Measurements from ENCODE around the gene CTNND2.

DNA sequence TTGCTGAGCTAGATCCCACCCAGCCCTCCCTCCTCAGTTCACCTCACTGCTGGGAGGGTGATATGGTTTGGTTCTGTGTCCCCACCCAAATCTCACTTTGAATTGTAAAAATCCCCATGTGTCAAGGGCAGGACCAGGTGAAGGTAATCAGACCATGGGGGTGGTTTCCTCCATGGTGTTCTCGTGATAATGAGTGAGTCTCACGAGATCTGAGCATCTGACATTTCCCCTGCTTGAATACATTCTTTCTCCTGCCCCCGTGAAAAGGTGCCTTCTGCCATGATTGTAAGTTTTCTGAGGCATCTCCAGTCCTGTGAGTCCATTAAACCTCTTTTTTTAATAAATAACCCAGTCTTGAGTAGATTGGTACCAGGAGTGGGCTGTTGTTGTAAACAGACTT is 673.4 kb downstream of the CTNND2 start:
- TF ChIP-seq POLR2A (IDR thresholded peaks at IDR 0.05) = no peak
- TF ChIP-seq, protein P1, sequence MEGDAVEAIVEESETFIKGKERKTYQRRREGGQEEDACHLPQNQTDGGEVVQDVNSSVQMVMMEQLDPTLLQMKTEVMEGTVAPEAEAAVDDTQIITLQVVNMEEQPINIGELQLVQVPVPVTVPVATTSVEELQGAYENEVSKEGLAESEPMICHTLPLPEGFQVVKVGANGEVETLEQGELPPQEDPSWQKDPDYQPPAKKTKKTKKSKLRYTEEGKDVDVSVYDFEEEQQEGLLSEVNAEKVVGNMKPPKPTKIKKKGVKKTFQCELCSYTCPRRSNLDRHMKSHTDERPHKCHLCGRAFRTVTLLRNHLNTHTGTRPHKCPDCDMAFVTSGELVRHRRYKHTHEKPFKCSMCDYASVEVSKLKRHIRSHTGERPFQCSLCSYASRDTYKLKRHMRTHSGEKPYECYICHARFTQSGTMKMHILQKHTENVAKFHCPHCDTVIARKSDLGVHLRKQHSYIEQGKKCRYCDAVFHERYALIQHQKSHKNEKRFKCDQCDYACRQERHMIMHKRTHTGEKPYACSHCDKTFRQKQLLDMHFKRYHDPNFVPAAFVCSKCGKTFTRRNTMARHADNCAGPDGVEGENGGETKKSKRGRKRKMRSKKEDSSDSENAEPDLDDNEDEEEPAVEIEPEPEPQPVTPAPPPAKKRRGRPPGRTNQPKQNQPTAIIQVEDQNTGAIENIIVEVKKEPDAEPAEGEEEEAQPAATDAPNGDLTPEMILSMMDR (IDR thresholded peaks at IDR 0.05 in 4 of 5, conservative IDR thresholded peaks at IDR 0.05 in 1 of 5) = no peak
